HG03103 (cell line): ENCODE data around the gene SLC7A8.

Source experiments
- ATAC-seq: cut with Tn5 transposase; IDR thresholded peaks from one replicate; pipeline ENCODE4 v1.9.1; 2021; ENCODE audit warnings: low read depth; ENCODE audit not compliant: unreplicated experiment

The SLC7A8 gene

DNA sequence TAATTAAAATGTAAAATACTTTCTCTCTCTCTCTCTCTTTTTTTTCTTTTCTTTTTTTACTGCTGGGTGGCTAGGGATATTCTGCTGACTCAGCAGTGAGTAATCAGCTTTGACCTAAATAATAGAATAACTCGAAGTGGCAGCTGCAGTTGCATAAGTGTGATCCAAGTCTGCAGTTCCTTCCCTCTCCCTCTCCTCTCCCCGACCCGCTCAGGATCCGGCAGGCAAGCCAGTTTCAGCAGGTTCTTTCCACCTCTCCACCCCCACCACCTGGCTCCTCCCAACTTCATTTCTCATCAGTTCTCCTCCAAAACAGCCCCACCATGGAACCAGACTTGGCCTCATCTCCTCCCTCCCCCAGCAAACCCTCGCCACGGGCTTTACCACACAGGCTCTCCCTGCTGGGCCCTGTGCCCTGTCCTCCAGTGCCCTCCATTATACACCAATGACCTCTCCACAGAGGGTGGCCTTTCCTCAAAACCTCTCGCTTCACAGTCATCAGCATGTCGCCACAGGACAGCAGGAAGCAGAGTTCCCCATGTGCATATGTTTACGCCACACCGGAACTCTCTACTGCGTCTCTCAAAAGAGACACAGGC lies 22.4 kb downstream of the SLC7A8 start:
- no peak for ATAC-seq

DNA sequence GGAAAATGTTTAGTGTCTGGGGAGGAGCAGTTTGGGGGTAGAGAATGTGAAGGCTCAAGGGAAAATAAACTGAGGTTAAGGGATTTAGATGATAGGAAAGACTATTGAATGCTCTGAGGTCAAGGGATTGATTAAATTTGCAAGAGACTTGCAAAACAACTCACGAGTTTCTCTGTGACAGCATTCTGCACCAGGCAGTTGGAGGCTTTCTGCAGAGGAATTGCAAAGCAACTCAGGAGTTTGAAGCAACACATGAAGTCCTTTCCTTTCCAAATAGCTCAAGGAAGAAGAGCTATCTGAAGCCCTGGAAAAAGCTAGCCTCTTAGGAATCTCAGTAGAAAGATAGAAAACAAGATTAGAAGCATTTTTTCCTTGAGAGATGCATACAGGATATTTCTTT lies 23.9 kb downstream of the SLC7A8 start:
- no peak for ATAC-seq

DNA sequence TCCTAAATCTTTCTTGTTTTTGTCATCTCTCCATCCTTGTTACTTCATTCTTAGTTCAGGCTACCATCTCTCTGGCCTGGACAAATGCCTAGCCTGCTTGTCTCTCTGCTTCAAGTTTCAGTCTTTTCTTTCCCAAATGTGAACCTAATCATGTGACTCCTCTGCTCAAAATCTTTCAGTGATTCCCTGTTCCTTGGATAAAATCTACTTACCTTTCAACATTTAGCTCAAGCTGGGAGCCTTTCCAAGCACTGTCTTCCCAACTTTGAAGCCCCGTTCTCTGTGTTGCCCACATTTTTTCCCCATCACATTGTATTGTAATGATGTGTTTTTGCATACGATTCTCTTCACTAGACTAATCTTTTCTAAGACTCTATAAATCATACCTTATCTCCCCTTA lies 24.7 kb downstream of the SLC7A8 start:
- no peak for ATAC-seq

GRCh38 chr14:23154964-23155587 lies 28.4 kb downstream of the SLC7A8 start:
- ATAC-seq, result no peak

DNA sequence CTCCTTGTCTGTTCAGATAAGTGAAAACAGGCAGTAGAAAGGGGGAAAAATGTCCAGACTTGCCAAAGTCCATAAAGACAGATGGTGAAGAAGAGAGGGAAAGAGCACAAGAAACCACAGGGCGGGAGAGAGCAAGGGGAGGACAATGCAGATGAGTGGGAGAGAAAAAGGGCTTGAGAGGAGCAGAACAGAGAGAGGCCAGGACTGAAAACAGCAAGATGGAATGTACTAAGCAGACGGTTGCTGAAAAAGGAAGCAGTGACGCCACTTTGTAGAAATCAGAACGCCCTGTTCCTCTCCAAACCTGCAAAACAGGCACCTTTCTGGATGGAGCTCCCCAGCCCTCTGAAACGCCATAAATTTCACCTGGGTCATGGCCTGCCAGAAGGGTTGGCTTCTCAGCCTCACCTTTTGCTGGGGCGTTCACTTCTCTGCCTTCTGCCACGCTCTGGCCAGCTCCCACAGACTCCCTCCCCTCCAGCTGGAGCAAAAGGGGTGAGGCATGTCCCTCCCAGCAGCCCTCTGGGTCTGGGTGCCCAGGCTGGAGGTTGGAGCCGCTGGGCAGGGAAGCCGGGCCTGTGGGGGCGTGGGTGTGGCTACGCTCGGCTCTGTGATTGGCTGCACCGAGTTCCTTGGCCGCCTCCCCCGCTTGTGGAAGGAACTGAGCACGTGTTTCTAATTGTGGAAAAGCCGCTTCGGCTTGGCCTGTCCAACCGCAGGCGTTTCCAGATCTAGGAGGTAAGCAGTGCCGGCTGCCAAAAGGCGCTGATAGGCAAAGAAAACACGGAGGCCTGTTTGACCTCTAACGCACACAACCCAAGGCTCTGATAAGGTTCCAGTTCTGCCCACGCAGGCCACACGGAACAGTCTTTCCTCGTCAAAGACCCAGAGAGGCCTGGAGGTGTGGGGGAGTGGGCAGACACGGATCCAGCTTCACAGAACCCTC lies 29.3 kb downstream of the SLC7A8 start:
- ATAC-seq, result no peak

- no peak for ATAC-seq
Measured at GRCh38 chr14:23151342-23151741, 32.1 kb downstream of the SLC7A8 start.

DNA sequence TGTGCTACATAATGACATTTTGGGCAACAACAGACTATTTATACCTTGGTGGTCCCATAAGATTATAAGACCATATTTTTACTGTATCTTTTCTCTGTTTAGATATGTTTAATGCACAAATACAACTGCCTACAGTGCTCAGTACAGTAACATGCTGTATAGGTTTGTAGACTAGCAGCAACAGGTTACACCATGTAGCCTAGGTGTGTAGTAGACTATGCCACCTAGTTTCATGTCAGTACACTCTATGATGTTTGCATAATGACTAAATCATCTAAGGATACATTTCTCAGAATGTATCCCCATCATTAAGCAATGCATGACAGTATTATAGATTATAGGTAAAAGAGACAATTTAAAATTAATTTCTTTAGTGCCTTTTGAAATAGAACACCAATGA lies 33.7 kb downstream of the SLC7A8 start:
- no peak for ATAC-seq

GRCh38 chr14:23148591-23149249 lies 34.7 kb downstream of the SLC7A8 start:
- ATAC-seq, result no peak

DNA sequence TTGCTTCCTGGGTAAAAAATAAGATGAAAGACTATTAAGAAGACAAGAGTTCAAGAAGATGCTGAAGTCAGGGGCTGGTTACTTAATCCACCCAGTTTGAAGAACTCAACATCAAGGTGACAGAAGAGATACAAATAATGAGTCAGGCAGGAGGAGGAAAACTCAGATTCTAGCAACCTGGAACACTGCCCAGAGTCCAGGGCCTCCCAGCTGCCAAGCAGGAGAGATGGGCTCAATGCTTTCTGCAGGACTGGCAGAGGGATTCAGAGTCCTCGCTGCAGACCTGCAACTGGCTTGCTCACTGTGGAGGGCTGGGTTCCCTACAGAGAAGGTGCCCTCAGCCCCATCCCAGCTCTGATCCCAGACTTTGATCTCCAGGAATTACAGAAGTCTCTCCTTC lies 35.8 kb downstream of the SLC7A8 start:
- no peak for ATAC-seq

- ATAC-seq, result no peak
Measured at GRCh38 chr14:23146980-23147379, 36.5 kb downstream of the SLC7A8 start.

GRCh38 chr14:23146351-23146910 lies 37.0 kb downstream of the SLC7A8 start:
- ATAC-seq, result no peak

DNA sequence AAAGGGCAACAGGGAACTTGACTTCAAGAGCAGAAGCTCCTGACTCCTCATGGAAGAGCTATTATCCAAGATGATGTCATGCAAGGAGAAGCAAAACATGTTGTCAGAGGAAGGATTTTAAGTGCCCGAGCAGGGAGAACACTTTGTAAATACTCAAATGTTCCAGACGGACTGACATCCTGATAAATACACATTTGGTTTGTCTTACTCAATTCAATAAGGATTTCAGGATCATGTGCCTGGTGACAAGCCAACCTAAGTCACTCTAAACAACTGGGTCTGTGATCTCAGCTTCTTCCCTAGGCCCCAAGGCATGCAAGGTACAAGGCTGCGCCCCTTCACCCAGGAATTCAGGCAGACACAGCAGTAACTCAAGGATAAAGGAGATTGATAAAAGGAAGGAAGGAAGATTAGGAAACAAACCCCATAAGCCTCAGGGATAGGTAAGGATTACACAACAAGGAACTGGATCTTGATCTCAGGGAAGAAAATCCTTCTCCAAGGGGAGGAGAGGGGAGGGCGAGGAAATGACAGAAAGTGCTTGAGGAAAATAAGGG lies 37.6 kb downstream of the SLC7A8 start:
- no peak for ATAC-seq

GRCh38 chr14:23143911-23144310 lies 39.5 kb downstream of the SLC7A8 start:
- ATAC-seq, result no peak

GRCh38 chr14:23142826-23143225 lies 40.6 kb downstream of the SLC7A8 start:
- ATAC-seq, result no peak

DNA sequence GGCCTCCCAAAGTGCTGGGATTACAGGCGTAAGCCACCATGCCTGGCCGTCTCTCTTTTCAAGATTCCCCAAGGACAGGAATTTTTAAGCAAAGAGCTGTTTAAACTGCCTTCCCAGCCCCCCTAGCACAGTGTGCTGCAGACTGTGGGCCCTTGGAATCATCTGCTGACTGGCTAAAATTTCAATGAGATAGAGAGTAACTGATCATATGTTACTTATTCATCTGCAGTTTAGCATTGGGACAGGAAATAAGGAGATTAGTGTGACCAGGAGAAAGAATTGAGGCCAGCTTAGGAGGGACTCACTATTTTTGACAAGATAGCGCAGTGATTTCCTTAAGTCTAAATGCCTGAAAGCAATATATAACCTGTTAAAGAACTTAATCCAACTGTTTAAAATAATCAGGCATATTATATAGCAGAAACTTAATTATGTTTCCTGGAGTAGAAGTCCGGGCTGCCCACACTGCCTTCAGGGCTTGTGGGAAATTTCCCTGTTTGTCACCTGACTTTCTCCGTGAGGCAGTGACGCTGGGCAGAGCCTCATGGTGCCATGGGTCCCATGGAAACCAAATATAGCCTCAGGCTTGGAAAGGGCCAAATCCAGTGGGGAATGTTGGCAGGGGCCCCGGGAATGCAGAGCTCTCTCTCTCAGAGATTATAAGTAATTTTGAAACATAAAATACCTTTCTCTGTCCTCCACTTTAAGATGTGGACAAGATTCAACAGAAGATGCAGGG lies 41.6 kb downstream of the SLC7A8 start:
- no peak for ATAC-seq

GRCh38 chr14:23140371-23140770 lies 43.1 kb downstream of the SLC7A8 start:
- ATAC-seq, result no peak

DNA sequence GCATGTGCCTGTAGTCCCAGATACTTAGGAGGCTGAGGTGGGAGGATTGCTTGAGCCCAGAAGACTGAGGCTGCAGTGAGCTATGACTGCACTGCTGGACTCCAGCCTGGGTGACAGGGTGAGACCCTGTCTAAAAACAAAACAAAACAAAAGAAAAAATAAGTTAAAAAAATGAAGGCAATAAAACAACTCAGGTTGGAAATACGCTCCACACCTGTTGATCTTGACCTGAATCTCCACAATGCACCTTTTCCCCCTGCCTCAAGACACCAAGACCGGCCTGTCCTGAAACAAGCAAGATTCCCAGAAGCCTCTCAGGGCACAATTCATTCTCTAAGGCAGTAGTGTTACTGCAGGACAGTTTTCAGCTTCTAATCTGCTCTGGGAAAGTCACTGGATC lies 43.6 kb downstream of the SLC7A8 start:
- no peak for ATAC-seq

DNA sequence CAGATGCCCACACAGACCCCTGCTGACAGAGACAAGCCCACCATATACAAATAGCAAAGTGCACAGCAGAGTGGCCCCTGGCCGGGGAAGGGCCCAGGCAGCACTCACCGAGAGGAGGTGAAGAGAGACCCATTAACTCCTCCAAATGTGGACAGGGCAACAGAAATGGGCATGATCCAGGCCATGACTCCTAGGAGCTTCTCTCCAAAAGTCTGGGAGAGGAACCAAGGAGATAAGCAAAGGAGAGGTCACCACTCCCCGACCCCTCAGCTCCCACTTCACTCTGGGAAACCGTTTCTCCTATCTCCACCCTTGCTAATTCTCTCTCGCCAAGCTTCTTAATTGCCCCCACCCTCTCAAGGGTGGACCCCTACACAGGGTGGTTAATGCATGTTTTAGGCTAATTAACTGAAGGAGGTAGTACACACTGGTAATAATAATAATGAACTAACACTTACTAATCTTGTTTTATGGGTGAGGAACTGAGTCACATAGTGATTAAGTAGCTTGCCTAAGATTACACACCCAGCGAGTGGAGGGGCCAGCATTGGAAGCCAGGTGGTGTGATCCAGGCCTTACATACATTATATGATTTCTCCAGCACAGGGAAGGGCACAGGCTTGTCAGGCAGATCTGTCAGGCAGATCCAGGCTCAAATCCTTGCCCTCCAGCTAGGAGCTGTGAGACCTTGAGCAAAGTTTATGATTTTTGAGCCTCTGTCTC lies 45.5 kb downstream of the SLC7A8 start:
- no peak for ATAC-seq

DNA sequence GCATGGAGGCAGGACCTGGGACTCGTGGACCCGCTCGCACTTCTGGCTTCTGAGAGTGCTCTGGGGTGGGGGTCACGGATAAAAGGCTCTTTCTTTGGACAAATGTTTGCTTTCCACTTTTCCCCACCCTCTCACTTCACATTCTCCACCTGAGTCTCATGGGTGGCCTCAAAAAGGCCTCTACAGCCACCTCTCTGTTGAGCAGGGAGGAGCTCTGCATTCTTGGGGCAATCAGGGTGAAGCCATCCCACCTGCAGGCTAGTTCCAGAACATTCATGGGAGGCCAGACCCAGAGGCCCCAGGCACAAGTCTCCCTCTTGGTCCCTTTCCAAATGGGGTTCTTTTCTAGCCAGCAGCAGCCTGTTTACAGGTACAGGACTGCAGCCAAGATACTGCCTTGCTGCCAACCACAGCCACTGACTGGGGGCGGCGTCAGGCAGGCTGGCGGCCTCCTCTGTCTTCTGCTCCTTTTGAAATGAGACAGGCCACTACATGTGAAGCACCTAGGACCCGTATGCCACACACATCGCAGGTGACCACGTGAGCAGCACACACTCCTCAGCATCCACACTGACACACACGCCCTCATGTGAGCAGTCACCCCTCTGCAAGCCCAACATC lies 46.2 kb downstream of the SLC7A8 start:
- ATAC-seq, result no peak
